ENCODE results near the gene TECPR1. TPM values are rescaled to one million over a fixed set of nuclear protein-coding genes. Genes with fewer than 3 reads are reported as not detected.

Gene TECPR1
- total and polyA plus RNA-seq, 4 donors, result 16.7 to 73.6 (median 31.8) TPM

DNA sequence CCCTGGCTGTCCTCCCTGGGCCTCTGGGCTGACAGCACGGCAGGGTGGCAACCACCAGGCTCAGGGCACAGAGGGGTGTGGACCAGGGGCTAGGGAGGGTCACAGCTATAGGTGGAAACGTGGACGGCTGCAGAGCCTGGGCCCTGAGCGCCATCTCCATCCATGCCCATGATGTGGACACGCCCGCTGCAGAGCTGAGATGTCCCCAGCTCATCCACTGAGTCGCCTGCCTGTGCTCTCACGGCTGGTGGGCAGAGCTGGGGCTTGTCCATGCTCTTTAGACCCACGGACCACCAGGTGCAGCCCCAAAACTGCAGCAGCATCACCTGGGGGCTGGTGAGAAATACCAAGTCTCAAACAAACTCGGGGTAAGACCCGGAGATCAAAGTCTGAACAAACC is 16.1 kb downstream of the TECPR1 start:
- ATAC-seq (ENCODE audit: insufficient read depth, low FRiP score) (no peak), DNase-seq (no peak)
- Histone ChIP-seq H3K27ac (ENCODE audit: low read depth in 1 of 2, low read length in 1 of 2) (no peak overlapping the region), H3K27me3 (ENCODE audit: control insufficient read depth in 3 of 3, insufficient read depth in 3 of 3, low read length in 2 of 3) (no peaks in the 10 kb centered on the region), H3K4me1 (ENCODE audit: control insufficient read depth in 5 of 5, insufficient read depth in 5 of 5, low read length in 5 of 5) (no peaks in the 10 kb centered on the region), H3K9me3 (ENCODE audit: control insufficient read depth in 4 of 4, insufficient read depth in 3 of 4, low read length in 3 of 4) (peaks cover 0 to 2% (median 0%) of the 10 kb centered on the region in 4 donors), H3K4me3 (no peak overlapping the region), H3K9ac (ENCODE audit: insufficient read depth in 1 of 2, low read length in 2 of 2) (no peak overlapping the region), H3K36me3 (ENCODE audit: control insufficient read depth in 4 of 4, insufficient read depth in 4 of 4, low read length in 4 of 4) (peaks cover 0 to 58% (median 3%) of the 10 kb centered on the region in 4 donors)
- WGBS, 2 donors, result 95 to 97% methylated on average over 11 of the region's 11 CpGs
- TF ChIP-seq, protein P1, sequence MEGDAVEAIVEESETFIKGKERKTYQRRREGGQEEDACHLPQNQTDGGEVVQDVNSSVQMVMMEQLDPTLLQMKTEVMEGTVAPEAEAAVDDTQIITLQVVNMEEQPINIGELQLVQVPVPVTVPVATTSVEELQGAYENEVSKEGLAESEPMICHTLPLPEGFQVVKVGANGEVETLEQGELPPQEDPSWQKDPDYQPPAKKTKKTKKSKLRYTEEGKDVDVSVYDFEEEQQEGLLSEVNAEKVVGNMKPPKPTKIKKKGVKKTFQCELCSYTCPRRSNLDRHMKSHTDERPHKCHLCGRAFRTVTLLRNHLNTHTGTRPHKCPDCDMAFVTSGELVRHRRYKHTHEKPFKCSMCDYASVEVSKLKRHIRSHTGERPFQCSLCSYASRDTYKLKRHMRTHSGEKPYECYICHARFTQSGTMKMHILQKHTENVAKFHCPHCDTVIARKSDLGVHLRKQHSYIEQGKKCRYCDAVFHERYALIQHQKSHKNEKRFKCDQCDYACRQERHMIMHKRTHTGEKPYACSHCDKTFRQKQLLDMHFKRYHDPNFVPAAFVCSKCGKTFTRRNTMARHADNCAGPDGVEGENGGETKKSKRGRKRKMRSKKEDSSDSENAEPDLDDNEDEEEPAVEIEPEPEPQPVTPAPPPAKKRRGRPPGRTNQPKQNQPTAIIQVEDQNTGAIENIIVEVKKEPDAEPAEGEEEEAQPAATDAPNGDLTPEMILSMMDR (IDR thresholded peaks at IDR 0.05; ENCODE audit: control extremely low read depth, extremely low read depth), result no peak

DNA sequence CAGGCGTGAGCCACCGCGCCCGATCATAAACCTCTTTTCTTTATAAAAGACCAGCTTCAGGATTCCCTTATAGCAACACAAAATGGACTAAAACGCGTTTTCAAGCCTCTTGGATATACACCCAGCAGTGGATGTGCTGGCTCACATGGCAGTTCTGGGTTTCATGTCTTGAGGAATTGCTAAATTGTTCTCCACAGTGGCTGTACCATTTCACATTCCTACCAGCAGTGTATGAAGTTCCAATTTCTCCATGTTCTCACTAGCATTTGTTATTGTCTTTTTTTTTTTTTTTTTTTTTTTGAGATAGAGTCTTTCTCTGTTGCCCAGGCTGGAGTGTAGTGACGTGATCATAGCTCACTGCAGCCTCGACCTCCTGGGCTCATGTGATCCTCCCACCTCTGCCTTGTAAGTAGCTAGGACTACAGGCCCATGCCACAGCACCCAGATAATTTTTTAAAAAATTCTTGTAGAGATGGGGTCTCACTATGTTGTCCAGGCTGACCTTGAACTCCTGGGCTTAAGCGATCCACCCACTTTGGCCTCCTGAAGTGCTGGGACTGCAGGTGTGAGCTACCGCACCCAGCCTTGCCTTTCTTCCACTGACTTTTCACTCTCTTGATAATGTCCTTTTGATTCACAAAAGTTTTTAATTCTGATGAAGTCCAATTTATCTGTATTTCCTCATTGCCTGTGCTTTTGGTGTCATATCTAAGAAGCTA is 17.4 kb downstream of the TECPR1 start:
- TF ChIP-seq, protein P1 (IDR thresholded peaks at IDR 0.05; ENCODE audit: control extremely low read depth, extremely low read depth), result no peak
- peaks cover 0 to 57% (median 3%) of the 10 kb centered on the region in 4 donors for H3K36me3 ChIP-seq (ENCODE audit: control insufficient read depth in 4 of 4, insufficient read depth in 4 of 4, low read length in 4 of 4)
- ATAC-seq (ENCODE audit: insufficient read depth, low FRiP score), result no peak
- H3K9me3 ChIP-seq (ENCODE audit: control insufficient read depth in 4 of 4, insufficient read depth in 3 of 4, low read length in 3 of 4), result peaks cover 0 to 2% (median 0%) of the 10 kb centered on the region in 4 donors
- WGBS, 2 donors, result 96 to 97% methylated on average over 10 of the region's 10 CpGs
- H3K9ac ChIP-seq (ENCODE audit: insufficient read depth in 1 of 2, low read length in 2 of 2), result no peak overlapping the region
- no peak overlapping the region for H3K27ac ChIP-seq (ENCODE audit: low read depth in 1 of 2, low read length in 1 of 2)
- H3K27me3 ChIP-seq (ENCODE audit: control insufficient read depth in 3 of 3, insufficient read depth in 3 of 3, low read length in 2 of 3), result no peaks in the 10 kb centered on the region
- DNase-seq, result no peak
- H3K4me3 ChIP-seq, result no peak overlapping the region
- H3K4me1 ChIP-seq (ENCODE audit: control insufficient read depth in 5 of 5, insufficient read depth in 5 of 5, low read length in 5 of 5), result no peaks in the 10 kb centered on the region

DNA sequence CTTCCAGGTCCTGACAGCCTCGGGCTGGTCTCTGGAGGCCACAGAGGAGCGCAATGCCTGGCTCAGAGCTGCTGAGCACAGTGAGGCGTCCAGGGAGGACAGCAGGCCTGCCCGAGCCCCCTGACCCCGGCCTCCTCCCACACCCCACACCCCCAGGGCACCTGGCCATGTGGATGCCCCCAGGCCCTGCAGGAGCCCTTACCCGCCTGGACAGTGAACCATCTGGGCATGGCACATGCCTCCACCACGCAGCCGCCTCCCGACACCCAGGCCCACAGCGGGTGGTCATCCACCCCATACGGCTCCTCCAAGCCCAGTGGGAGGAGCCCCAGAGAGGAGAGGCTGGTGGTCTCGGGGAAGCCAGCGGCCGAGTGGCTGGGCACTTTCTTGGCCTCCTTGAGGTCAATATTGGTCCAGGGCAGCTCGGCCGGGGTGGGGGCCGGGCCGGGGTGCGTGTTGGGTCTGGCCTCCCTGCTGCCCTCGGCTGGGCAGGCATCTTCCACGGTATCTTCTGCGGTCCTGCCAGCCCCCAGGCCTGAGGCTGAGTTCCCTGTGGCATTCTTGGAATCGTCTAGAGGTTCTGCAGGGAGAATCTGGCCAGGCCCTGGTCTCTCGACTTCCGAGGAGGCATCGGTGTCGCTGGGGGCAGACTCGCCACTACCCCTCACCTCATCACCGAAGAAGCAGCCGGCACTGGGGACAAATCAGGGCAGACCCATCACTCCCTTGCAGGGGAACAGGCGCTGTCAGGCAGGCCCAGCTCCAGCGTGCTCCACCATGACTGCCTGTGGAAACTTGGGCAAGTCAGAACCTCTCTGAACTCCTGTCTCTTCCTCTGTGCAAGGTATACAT is 18.6 kb downstream of the TECPR1 start:
- WGBS, 2 donors, result 94 to 97% methylated on average over 32 of the region's 32 CpGs
- TF ChIP-seq, protein P1 (IDR thresholded peaks at IDR 0.05; ENCODE audit: control extremely low read depth, extremely low read depth), result no peak
- no peak overlapping the region for H3K9ac ChIP-seq (ENCODE audit: insufficient read depth in 1 of 2, low read length in 2 of 2)

More for the DNA sequence above, 18.6 kb downstream of the TECPR1 start:
- H3K4me1 ChIP-seq (ENCODE audit: control insufficient read depth in 5 of 5, insufficient read depth in 5 of 5, low read length in 5 of 5), result no peaks in the 10 kb centered on the region
- no peak overlapping the region for H3K27ac ChIP-seq (ENCODE audit: low read depth in 1 of 2, low read length in 1 of 2)
- DNase-seq, result no peak
- H3K9me3 ChIP-seq (ENCODE audit: control insufficient read depth in 4 of 4, insufficient read depth in 3 of 4, low read length in 3 of 4), result peaks cover 0 to 2% (median 0%) of the 10 kb centered on the region in 4 donors
- ATAC-seq (ENCODE audit: insufficient read depth, low FRiP score), result no peak
- H3K27me3 ChIP-seq (ENCODE audit: control insufficient read depth in 3 of 3, insufficient read depth in 3 of 3, low read length in 2 of 3), result no peaks in the 10 kb centered on the region
- H3K4me3 ChIP-seq, result no peak overlapping the region
- H3K36me3 ChIP-seq (ENCODE audit: control insufficient read depth in 4 of 4, insufficient read depth in 4 of 4, low read length in 4 of 4), result peaks cover 0 to 58% (median 3%) of the 10 kb centered on the region in 4 donors
